Stimulated activated CD4-positive, alpha-beta T cell treated with anti-CD3 and anti-CD28 coated beads, TNF-alpha, amount 100 ng/mL, for 24 hours (primary cell): Measurements from ENCODE around the gene AP1S1.
"Not testable (repeated sequence)": the region's sequence is repeated elsewhere in the genome, so short reads cannot be mapped to it uniquely, and the experiment has no call there.

Experiments
- DNase-seq, 3 experiments: peaks; one replicate each; pipeline ENCODE4 v3.0.0-alpha.2; 2020; ENCODE audit warnings: low read depth in 3 of 3

Gene AP1S1

DNA sequence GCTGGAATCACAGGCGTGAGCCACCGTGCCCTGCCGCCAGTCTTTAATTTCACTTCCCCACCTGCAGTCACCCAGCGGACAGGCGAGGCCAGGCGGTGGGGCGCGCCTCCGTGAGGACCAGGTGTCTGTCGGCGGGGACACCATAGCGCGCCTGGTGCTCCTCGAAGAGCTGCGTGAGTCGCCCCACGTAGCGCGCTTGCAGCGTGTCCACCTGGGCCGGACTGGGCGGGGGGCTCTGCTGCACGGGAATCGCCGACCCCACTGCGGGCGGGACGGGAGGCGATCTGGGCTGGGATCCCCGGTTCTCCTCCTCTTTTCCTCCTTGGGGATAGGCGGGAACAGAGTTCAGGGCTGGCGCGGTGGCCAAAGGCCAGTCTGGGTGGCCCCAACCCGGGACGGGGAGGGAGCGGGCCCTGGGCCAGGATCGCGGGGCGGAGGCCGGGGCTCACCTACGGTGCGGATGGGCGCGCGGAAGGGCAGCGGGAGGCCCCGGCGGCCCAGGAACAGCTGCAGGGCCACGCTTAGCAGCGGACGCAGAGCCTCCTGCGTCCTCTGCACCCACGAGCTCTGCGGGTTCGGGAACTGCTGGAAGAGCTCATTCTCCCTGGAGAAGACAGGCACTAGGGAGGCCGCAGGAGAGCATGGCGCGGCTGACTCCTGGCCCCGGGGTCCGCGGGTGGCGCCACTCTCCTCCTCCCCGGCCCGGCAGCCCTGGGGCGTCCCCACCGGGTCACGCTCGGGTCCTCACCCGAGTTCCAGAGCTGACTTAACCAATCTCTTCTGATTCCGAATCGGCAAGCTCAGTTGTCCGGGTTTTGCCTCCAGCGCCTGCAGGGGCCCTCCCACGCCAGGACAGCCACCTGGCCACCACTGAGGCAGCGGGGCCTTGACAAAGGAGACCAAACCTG, 47.7 kb downstream of the AP1S1 start:
- DNase-seq, result no peak

DNA sequence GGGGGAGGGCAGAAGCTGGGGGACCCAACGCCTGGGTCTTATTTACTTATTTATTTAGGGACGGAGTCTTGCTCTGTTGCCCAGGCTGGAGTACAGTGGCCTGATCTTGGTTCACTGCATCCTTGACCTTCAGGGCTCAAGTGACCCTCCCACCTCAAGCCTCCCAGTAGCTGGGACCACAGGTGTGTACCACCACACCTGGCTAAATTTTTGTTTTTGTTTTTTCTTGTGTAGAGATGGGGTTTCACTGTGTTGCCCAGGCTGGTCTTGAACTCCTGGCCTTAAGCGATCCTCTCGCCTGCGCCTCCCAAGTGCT, 48.3 kb downstream of the AP1S1 start:
- DNase-seq, result no peak

DNA sequence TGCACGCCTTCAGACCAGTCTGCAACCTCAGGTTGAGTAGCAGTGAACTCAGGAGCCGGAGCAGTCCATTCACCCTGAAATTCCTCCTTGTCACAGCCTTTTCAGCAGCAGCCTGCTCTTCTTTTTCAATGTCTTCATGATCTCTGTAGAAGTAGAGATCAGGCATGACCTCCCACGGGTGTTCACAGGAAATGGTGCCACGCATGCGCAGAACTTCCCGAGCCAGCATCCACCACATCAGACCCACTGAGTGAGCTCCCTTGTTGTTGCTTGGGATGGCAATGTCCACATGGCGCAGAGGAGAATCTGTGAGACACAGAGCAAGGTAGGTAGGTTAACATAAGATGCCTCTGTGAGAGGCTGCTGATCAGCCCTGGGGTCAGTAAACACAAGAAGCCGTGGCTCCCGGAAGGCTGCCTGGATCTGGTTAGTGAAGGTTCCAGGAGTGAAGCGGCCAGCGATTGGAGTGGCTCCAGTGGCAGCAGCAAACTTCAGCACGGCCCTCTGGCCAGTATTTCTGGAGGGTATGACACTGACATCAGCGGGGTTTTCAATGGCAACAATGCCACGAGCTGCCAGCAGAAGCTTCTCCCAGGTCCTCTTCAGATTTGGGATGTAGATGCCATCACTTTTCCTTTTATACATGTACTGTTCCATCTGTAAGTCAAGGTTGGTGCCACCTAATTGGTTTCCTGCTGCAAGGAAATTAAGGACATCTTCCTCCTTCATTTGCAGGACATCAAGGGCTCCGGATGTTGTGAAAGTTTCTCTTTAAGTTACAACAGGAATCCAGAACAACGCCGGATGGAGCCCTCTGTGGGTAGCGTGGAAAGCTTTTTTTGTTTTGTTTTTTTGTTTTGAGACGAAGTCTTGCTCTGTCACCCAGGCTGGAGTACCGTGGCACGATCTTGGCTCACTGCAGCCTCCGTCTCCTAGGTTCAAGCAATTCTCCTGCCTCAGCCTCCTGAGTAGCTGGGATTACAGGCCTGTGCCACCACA, 49.8 kb downstream of the AP1S1 start:
- DNase-seq, result not testable (repeated sequence)

DNA sequence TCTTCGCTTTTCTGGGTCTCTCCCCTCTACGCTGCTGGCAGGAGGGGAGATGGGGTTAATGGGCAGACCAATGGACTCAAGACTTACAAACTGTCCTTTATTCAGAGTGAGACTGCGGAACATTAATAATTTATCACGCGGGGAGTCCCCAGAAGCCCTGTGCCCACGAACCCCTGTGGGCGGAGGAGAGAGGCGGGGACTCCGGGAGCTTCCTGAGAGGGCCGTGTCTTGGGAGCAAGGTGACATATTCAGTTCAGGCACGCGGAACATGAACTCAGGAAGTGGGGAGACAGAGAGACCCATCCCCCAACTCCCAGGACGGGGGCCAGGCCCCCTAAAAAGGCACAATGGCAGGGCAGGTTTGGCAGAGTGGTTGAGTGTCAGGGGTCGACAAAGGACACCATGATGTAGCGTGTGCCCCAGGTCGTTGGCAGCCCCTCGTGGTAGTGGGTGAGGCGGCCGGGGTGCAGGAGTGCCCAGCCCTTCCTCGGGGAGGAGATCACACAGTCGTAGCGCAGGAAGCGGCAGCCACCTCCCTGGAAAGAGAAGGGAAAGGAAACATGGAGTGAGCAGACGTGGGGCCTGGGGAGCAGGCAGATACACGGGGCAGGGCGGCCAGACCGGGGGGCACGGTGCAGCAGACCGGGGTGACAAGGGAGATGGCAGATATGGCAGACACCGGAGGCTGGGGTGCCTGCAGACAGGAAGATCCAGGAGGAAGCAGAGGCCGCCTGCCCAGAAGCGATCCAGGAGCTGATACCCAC, 51.8 kb downstream of the AP1S1 start:
- no peak for DNase-seq

DNA sequence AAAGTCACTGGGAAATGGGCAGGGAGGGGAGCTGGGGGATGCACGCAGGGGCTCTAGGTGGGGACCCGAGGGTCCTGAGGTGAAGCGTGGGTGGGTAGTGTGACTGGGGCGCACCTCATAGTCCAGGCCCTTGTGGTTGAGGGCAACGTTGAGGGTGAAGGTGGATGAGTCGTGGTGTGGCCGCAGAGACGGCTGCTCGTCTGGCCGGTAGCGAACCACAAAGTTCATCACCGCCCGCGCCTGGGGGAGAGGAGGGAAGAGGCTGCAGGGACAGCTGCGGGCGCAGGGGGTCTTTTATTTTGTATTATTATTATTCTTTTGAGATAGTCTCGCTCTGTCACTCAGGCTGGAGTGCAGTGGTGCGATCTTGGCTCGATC, 52.4 kb downstream of the AP1S1 start:
- DNase-seq, result no peak

DNA sequence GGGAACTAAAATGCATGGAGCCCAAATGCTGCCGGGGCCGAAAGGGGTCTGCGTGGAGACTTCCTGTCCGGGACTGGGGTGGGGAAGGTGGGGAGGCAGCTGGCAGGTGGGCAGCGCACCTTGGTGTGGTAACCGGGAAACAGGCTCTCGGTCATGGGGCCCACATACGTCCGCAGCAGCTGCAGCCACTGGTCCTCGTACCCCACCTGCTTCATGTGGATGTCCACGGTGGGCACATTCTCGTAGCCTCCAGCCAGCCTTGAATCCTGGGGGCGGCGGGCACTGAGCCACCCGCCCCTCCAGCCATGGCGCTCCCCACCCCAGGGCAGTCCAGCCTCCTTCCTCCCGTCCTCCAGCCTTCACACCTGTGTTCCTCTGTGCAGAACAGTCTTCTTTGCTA, 53.2 kb downstream of the AP1S1 start:
- no peak for DNase-seq

DNA sequence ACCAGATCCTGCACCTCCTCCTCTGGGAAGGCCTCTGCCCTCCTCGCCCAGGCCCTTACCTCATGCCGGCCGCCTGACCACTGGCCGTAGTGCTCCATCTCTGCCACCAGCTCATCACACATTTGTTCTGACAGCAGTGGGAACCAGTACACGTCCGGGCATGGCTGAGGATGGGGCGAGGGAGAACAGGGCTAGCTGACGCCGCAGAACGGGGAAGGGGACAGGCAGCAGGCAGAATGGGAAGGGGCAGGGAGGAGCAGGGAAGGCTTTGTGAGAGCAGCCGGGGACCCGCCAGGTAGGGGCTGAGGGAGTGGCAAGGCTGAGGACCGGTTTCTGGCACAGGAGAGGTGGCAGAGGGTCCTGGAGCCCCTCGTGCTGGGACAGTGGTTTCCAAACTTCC, 54.5 kb downstream of the AP1S1 start:
- DNase-seq, result no peak

DNA sequence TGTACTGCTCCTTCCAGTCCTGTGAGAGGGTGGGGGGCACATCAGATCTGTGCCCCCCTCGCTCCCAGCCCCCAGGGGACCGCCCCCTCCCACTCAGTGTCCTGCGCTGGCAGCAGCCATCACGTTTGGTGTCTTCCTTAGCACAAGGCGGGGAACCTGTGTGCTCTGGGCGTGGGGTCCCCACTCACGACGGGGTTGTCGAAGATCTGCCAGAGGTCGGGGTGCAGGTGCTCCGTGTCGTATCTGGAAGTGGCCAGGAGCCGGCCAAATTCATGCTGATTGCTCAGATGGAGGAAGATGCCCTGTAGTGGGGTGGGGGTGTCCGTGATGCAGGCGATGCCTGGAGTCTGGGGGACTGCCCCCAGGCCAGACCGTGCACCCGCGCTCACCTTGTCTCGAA, 55.9 kb downstream of the AP1S1 start:
- DNase-seq, result no peak
